K562 (cell line): Measurements from ENCODE around the gene PARP1. TPM values are rescaled to one million over a fixed set of nuclear protein-coding genes. Genes with fewer than 3 reads are reported as not detected.

Experiments used
- ATAC-seq: fragments of 200-7000 bp; cut with Tn5 transposase; 3 replicates; pipeline ENCODE4 v1.9.1; 2020; ENCODE audit warnings: moderate library complexity
- BruUV-seq: library from RNA; stranded (reverse); fragments of 400-500 nt; replicated peaks from 2 replicates; lab custom pipeline; 2021; lab: Mats Ljungman, UMichigan
- CTCF ChIA-PET: fragments of 300-600 bp; formaldehyde crosslinking; extraction: SDS; loops from one replicate; lab custom pipeline; 2021; ENCODE audit warnings: low intra/inter-chr PET ratio; lab: Yijun Ruan, JAX
- POLR2A ChIA-PET: fragments of 300-600, 350-650 bp; sonication (Branson Sonifier 250); formaldehyde crosslinking; extraction: SDS; loops from one replicate; lab custom pipeline; 2021; ENCODE audit warnings: antibody characterized with exemption, inconsistent platforms; lab: Yijun Ruan, JAX
- DNase-seq, 4 experiments: peaks; one replicate each; pipeline versions ENCODE4 v3.0.0 to v3.0.0-alpha.2; 2011 to 2018; ENCODE audit warnings: low spot score in 3 of 4, mixed read lengths in 3 of 4; ENCODE audit errors: extremely low read depth in 1 of 4
- FAIRE-seq: peaks from 2 replicates; lab custom pipeline; 2011; peaks lifted over from hg19 to GRCh38; lab: Jason Lieb, UNC
- H2AFZ ChIP-seq: 2 replicates; pipeline ENCODE4 v1.6.0; 2011; ENCODE audit warnings: low read depth, low read length, control low read depth, inconsistent platforms
- H3K27ac ChIP-seq: fragments of 200-600 bp; 3 replicates; pipeline ENCODE4 v1.8.0; 2011; ENCODE audit warnings: low read depth, mild to moderate bottlenecking, control low read depth, inconsistent platforms, low read length, moderate library complexity, mixed read lengths; ENCODE audit errors: extremely low read depth
- H3K27me3 ChIP-seq, 2 experiments: fragments of 300-600 bp in 1 of 2; 2 replicates in 1 of 2; 3 replicates in 1 of 2; pipeline versions ENCODE4 v1.6.0 to v1.8.0; 2011; ENCODE audit warnings: inconsistent platforms in 2 of 2, low read length in 2 of 2, mild to moderate bottlenecking in 1 of 2, mixed read lengths in 1 of 2, moderate library complexity in 1 of 2; ENCODE audit not compliant: control insufficient read depth in 2 of 2, insufficient read depth in 2 of 2
- H3K36me3 ChIP-seq: fragments of 300-600 bp; 3 replicates; pipeline ENCODE4 v1.8.0; 2011; ENCODE audit warnings: mild to moderate bottlenecking, low read length, inconsistent platforms; ENCODE audit not compliant: control insufficient read depth, insufficient read depth
- H3K4me1 ChIP-seq, 2 experiments: fragments of 200-600 bp in 1 of 2; replicated peaks in 1 of 2; 2 replicates in 1 of 2; 3 replicates in 1 of 2; pipeline versions ENCODE4 v1.5.1 to v1.8.0; 2011; ENCODE audit warnings: inconsistent platforms in 2 of 2, low read length in 2 of 2, mild to moderate bottlenecking in 1 of 2, mixed read lengths in 1 of 2, moderate library complexity in 1 of 2; ENCODE audit not compliant: control insufficient read depth in 2 of 2, insufficient read depth in 2 of 2
- H3K4me2 ChIP-seq: 2 replicates; pipeline ENCODE4 v1.6.1; 2011; ENCODE audit warnings: low read length, control low read depth, inconsistent platforms, mixed read lengths; ENCODE audit not compliant: insufficient read depth
- H3K4me3 ChIP-seq: fragments of 200-600 bp; sonication (generic), shearing (Covaris generic); 2 replicates; pipeline ENCODE4 v1.5.1; 2016; ENCODE audit warnings: control low read depth, inconsistent platforms
- H3K79me2 ChIP-seq: fragments of 200-600 bp; 3 replicates; pipeline ENCODE4 v1.8.0; 2011; ENCODE audit warnings: low read length, inconsistent platforms; ENCODE audit not compliant: control insufficient read depth, insufficient read depth
- H3K9ac ChIP-seq, 2 experiments: 2 replicates each; pipeline versions ENCODE4 v1.6.0 to v1.6.1; 2011; ENCODE audit warnings: low read depth in 2 of 2, low read length in 2 of 2, control low read depth in 1 of 2, inconsistent platforms in 1 of 2, mild to moderate bottlenecking in 1 of 2, mixed read lengths in 1 of 2; ENCODE audit not compliant: insufficient read depth in 1 of 2
- H3K9me1 ChIP-seq: one replicate; pipeline ENCODE4 v1.6.0; 2011; ENCODE audit warnings: inconsistent platforms, mild to moderate bottlenecking, low read length, moderate library complexity; ENCODE audit not compliant: control insufficient read depth, insufficient read depth
- H3K9me3 ChIP-seq: replicated peaks from 2 replicates; pipeline ENCODE4 v1.5.1; 2011; ENCODE audit warnings: low read depth, low read length, inconsistent platforms; ENCODE audit not compliant: control insufficient read depth, insufficient read depth
- H4K20me1 ChIP-seq: replicated peaks from 2 replicates; pipeline ENCODE4 v1.6.1; 2011; ENCODE audit warnings: low read length, inconsistent platforms, mixed read lengths; ENCODE audit not compliant: control insufficient read depth, insufficient read depth
- UBTF ChIP-seq, 2 experiments: IDR thresholded peaks; 2 replicates each; pipeline ENCODE4 v1.6.1; 2012; ENCODE audit warnings: improper control_type of control experiment in 2 of 2, low read depth in 2 of 2, low read length in 2 of 2, borderline replicate concordance in 1 of 2
- WGBS: fragments of 100-300 bp; shearing (Covaris generic); methylation state at CpG from one replicate; pipeline ENCODE4 v1.1.6; 2016; ENCODE audit warnings: low coverage, mixed read lengths; ENCODE audit not compliant: insufficient coverage; ENCODE audit errors: missing lambda C conversion rate; 5-methylcytosine and 5-hydroxymethylcytosine counted together
- in situ Hi-C: fragments of 300-500 bp; cut with MboI; formaldehyde crosslinking; loops from 4 replicates; pipeline ENCODE4 v1.15.0; 2018; ENCODE audit warnings: inconsistent platforms, mixed read lengths
- intact Hi-C: fragments of 100-400 bp; cut with micrococcal nuclease; formaldehyde crosslinking; loops from 2 replicates; pipeline ENCODE4 v1.14.2; 2022
- polyA plus RNA-seq, 8 experiments: library from polyadenylated mRNA; depleted of rRNA in 4 of 8; stranded (reverse) in 5 of 8; unstranded in 3 of 8; fragments of >200 nt; fragmentation: Nextera tagmentation in 2 of 8; fragmentation: Illumina TruSeq in 1 of 8; extraction: Ambion mirVana in 2 of 8; extraction: Trizol in 1 of 8; gene quantifications; 2 replicates each; pipeline versions ENCODE4 v1.2.1 to v1.2.3, GENCODE V29; 2011 to 2014; ENCODE audit warnings: inconsistent platforms in 1 of 8, missing spikeins in 1 of 8
- total RNA-seq, 7 experiments: library from RNA; depleted of rRNA in 6 of 7; stranded (reverse); fragments of >200 nt in 6 of 7; fragmentation: Illumina TruSeq in 2 of 7; extraction: Trizol in 2 of 7; gene quantifications; 2 replicates each; pipeline versions ENCODE4 v1.2.1 to v1.2.3, GENCODE V29; 2011 to 2021; ENCODE audit warnings: low replicate concordance in 1 of 7

The PARP1 gene
- total and polyA plus RNA-seq, 9 of the 15 experiments (the other 6 are each of a cell fraction or from before 2014, with no cell fraction given): 121 to 306 (median 250) TPM

DNA sequence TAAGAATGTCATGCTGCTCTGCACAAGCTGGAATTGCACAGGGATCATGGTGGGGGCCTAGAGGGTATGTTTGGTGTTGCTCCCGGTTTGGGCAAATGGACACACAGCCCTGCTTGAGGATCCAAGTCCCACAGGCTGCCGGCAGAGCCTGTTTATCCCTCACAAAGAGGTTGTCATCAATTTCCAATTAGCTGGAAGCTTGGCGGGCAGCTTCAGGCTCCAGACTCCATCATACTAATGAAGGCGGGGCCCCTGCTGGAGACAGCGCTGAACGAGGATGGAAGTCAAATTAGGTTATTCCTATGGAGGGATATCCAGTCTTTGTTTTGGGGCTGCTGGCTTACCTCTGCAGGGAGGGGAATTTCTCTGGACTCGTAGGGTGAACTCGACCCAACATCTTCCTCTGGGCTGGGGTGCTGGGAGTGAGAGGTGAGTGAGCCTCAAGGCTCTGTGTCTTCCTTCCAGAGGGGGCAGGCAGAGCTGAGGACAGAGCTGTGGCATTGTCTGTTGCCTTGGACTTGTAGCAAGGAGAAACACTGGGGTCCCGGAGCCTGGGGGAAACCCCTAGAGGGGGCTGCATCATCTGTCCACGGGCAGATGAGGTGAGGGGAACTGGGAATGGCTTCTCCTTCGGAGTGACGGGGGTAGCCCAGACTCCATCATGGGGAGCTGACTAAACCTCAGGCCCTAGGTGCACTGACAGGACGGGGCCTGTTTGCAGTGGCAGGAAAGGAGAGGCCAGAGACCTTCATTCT, 24.9 kb upstream of the PARP1 start:
- Histone ChIP-seq H3K36me3 (no peaks in the 10 kb centered on the region), H4K20me1 (no peaks in the 10 kb centered on the region), H3K9me1 (no peaks in the 10 kb centered on the region), H3K4me3 (no peak overlapping the region), H2AFZ (no peak overlapping the region)
- intact Hi-C loops: no loop called here
- FAIRE-seq (no peak), DNase-seq (no peak)
- BruUV-seq: no TSS peak
- no peak for TF ChIP-seq UBTF (IDR thresholded peaks at IDR 0.05; ENCODE audit: borderline replicate concordance in 1 of 2, low read depth in 2 of 2, low read length in 2 of 2)
- TF ChIP-seq, all 486 proteins: peak for 0
- H3K9me3 ChIP-seq: no peaks in the 10 kb centered on the region
- CTCF ChIA-PET: no interaction called here
- 5% methylated on average over 13 of the region's 13 CpGs for WGBS
- POLR2A ChIA-PET: interaction anchor here (0.7 to 0.9 kb wide), 2 partner anchors 368 to 915 kb away, joined by 3 read pairs; no protein-coding TSS in a partner anchor
- H3K4me1 ChIP-seq: no peaks in the 10 kb centered on the region
- no peaks in the 10 kb centered on the region for H3K79me2 ChIP-seq
- peak; percentile 24; the same call in 2 of the 3 replicates for ATAC-seq
- H3K27ac ChIP-seq: no peak overlapping the region
- H3K4me2 ChIP-seq: no peak overlapping the region
- H3K27me3 ChIP-seq: peaks cover 25 to 66% of the 10 kb centered on the region in 2 experiments
- in situ Hi-C loops: no loop called here
- H3K9ac ChIP-seq: no peak overlapping the region
